ENCODE data around the gene RASL11A. TPM values are rescaled to one million over a fixed set of nuclear protein-coding genes. Genes with fewer than 3 reads are reported as not detected.
"Not testable (repeated sequence)": the region's sequence is repeated elsewhere in the genome, so short reads cannot be mapped to it uniquely, and the experiment has no call there.

RASL11A gene
- total RNA-seq, 1 experiment from 2014 or later, result 59.7 TPM

GRCh38 chr13:27321468-27322431 is 51.1 kb downstream of the RASL11A start:
- DNase-seq (no peak), ATAC-seq (no peak)
- Histone ChIP-seq H3K9me3 (ENCODE audit: low read length) (no peaks in the 10 kb centered on the region), H3K79me2 (ENCODE audit: low read length) (no peaks in the 10 kb centered on the region), H3K27ac (ENCODE audit: low read length) (no peak overlapping the region), H3K36me3 (ENCODE audit: low read depth, low read length) (no peaks in the 10 kb centered on the region), H3K9me2 (replicated peaks; ENCODE audit: low read length) (no peaks in the 10 kb centered on the region), H3K4me3 (ENCODE audit: low read length) (no peak overlapping the region), H3F3A (ENCODE audit: low read length, unreplicated experiment) (no peaks in the 10 kb centered on the region), H3K4me1 (ENCODE audit: insufficient read depth, low read length) (no peaks in the 10 kb centered on the region), H2AFZ (ENCODE audit: low read length) (no peak overlapping the region), H3K4me2 (ENCODE audit: low read length) (no peak overlapping the region), H3K27me3 (ENCODE audit: low read length) (peaks cover 6% of the 10 kb centered on the region), H4K20me1 (ENCODE audit: low read length) (no peaks in the 10 kb centered on the region), H3K9ac (ENCODE audit: low read length) (no peak overlapping the region)
- TF ChIP-seq CTCF (conservative IDR thresholded peaks at IDR 0.05; ENCODE audit: low read depth, low read length), result no peak
- TF ChIP-seq EZH2phosphoT487 (IDR thresholded peaks at IDR 0.05; ENCODE audit: borderline replicate concordance, low read length), result no peak
- no peak for TF ChIP-seq EZH2 (IDR thresholded peaks at IDR 0.05; ENCODE audit: low read length, unreplicated experiment)
- intact Hi-C loops (cut with micrococcal nuclease), result no loop called here
- BruUV-seq (replicated peaks), result no TSS peak
- ChIA-PET CTCF (no interaction called here), POLR2A (ENCODE audit: unreplicated experiment) (no interaction called here)

- H3K36me3 ChIP-seq (ENCODE audit: low read depth, low read length); POLR2A ChIA-PET (ENCODE audit: unreplicated experiment); H3K27me3 ChIP-seq (ENCODE audit: low read length); H3F3A ChIP-seq (ENCODE audit: low read length, unreplicated experiment); H3K4me3 ChIP-seq (ENCODE audit: low read length); H3K27ac ChIP-seq (ENCODE audit: low read length); H3K9me3 ChIP-seq (ENCODE audit: low read length); CTCF ChIA-PET; BruUV-seq (replicated peaks); ATAC-seq; H4K20me1 ChIP-seq (ENCODE audit: low read length); H2AFZ ChIP-seq (ENCODE audit: low read length); H3K79me2 ChIP-seq (ENCODE audit: low read length); H3K9me2 ChIP-seq (replicated peaks; ENCODE audit: low read length); H3K9ac ChIP-seq (ENCODE audit: low read length); H3K4me2 ChIP-seq (ENCODE audit: low read length); DNase-seq; intact Hi-C loops (cut with micrococcal nuclease); H3K4me1 ChIP-seq (ENCODE audit: insufficient read depth, low read length): not testable (repeated sequence)
These were observed 51.8 kb downstream of the RASL11A start for GRCh38 chr13:27322443-27322842.

Other genes starting within 250 kb of the RASL11A start
- gene USP12, start 99.0 kb upstream of the RASL11A start, total RNA-seq (2014; rRNA removed), result 24.2 and 28.7 TPM in 2 replicates
- gene RPL21, start 19.3 kb upstream of the RASL11A start, total RNA-seq (2014; rRNA removed), result 380 and 552 TPM in 2 replicates
- gene GTF3A, start 153.8 kb downstream of the RASL11A start, total RNA-seq (2014; rRNA removed), result 174 and 201 TPM in 2 replicates
- 28.2 and 43.9 TPM in 2 replicates for gene MTIF3, start 179.7 kb downstream of the RASL11A start, total RNA-seq (2014; rRNA removed)